ENCODE data around the gene ZNF80.

Gene ZNF80

GRCh38 chr3:114235431-114235830, 1.9 kb downstream of the ZNF80 start:
- in situ Hi-C loops (cut with MboI; ENCODE audit: low sequenced_read_pairs, unreplicated experiment): no loop called here
- no peak for DNase-seq (ENCODE audit: low spot score)
- no peak for TF ChIP-seq CTCF (IDR thresholded peaks at IDR 0.05; ENCODE audit: borderline replicate concordance, control extremely low read depth, extremely low read depth, insufficient read depth, missing control alignments)

GRCh38 chr3:114234745-114235144, 2.6 kb downstream of the ZNF80 start:
- no peak for TF ChIP-seq CTCF (IDR thresholded peaks at IDR 0.05; ENCODE audit: borderline replicate concordance, control extremely low read depth, extremely low read depth, insufficient read depth, missing control alignments)
- DNase-seq (ENCODE audit: low spot score): no peak
- in situ Hi-C loops (cut with MboI; ENCODE audit: low sequenced_read_pairs, unreplicated experiment): no loop called here

- DNase-seq (ENCODE audit: low spot score): no peak
- in situ Hi-C loops (cut with MboI; ENCODE audit: low sequenced_read_pairs, unreplicated experiment): no loop called here
- no peak for TF ChIP-seq CTCF (IDR thresholded peaks at IDR 0.05; ENCODE audit: borderline replicate concordance, control extremely low read depth, extremely low read depth, insufficient read depth, missing control alignments)
Observed at GRCh38 chr3:114231616-114232015, 5.8 kb downstream of the ZNF80 start.

GRCh38 chr3:114227076-114227475, 10.3 kb downstream of the ZNF80 start:
- no peak for TF ChIP-seq CTCF (IDR thresholded peaks at IDR 0.05; ENCODE audit: borderline replicate concordance, control extremely low read depth, extremely low read depth, insufficient read depth, missing control alignments)
- DNase-seq (ENCODE audit: low spot score): no peak
- in situ Hi-C loops (cut with MboI; ENCODE audit: low sequenced_read_pairs, unreplicated experiment): no loop called here

- TF ChIP-seq CTCF (IDR thresholded peaks at IDR 0.05; ENCODE audit: borderline replicate concordance, control extremely low read depth, extremely low read depth, insufficient read depth, missing control alignments): no peak
- in situ Hi-C loops (cut with MboI; ENCODE audit: low sequenced_read_pairs, unreplicated experiment): no loop called here
- no peak for DNase-seq (ENCODE audit: low spot score)
Observed at GRCh38 chr3:114226313-114226712, 11.1 kb downstream of the ZNF80 start.

GRCh38 chr3:114223143-114223542, 14.2 kb downstream of the ZNF80 start:
- DNase-seq (ENCODE audit: low spot score): no peak
- no peak for TF ChIP-seq CTCF (IDR thresholded peaks at IDR 0.05; ENCODE audit: borderline replicate concordance, control extremely low read depth, extremely low read depth, insufficient read depth, missing control alignments)
- in situ Hi-C loops (cut with MboI; ENCODE audit: low sequenced_read_pairs, unreplicated experiment): no loop called here

GRCh38 chr3:114221881-114222264, 15.5 kb downstream of the ZNF80 start:
- TF ChIP-seq CTCF (IDR thresholded peaks at IDR 0.05; ENCODE audit: borderline replicate concordance, control extremely low read depth, extremely low read depth, insufficient read depth, missing control alignments): no peak
- DNase-seq (ENCODE audit: low spot score): no peak
- in situ Hi-C loops (cut with MboI; ENCODE audit: low sequenced_read_pairs, unreplicated experiment): no loop called here
